ENCODE data around the gene KCNE3. TPM values are rescaled to one million over a fixed set of nuclear protein-coding genes. Genes with fewer than 3 reads are reported as not detected.

The KCNE3 gene
- total RNA-seq, 1 donor from 2014 or later: not detected

DNA sequence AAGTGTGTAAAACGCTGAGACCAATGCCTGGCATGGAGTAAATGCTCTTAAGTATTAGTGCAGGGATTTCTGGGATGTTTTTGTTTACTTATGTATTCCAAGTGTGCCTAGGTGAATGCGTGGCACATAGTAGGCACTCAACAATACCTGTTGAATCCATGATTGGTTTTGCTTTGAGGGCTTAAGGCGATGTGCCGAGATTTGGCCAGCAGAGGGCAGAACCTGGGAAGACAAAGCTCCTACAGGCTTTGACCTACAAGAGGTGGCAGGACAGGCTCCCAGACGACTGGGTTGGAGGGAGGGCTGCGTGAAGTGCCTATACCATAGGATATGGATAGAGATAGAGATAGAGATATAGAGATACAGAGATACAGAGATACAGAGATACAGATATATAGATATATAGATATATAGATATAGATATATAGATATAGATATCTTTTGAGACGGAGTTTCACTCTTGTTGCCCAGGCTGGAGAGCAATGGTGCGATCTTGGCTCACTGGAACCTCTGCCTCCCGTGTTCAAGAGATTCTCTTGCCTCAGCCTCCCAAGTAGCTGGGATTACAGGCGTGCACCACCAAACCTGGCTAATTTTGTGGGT is 13.9 kb downstream of the KCNE3 start:
- H3K9me3 Mint-ChIP-seq: no peaks in the 10 kb centered on the region
- POLR2A ChIA-PET: no interaction called here
- H3K27ac Mint-ChIP-seq: no peak overlapping the region
- no peaks in the 10 kb centered on the region for H3K36me3 Mint-ChIP-seq (ENCODE audit: low read depth)
- peaks cover 9% of the 10 kb centered on the region for H3K27me3 Mint-ChIP-seq
- H3K4me3 Mint-ChIP-seq: no peak overlapping the region
- peaks cover 9% of the 10 kb centered on the region for H3K4me1 Mint-ChIP-seq
- intact Hi-C loops (cut with micrococcal nuclease): loop anchor here (1.0 to 5.0 kb wide), 2 partner anchors 40 to 274 kb away; partner anchors contain the start of gene LIPT2
- TF ChIP-seq, protein P1, sequence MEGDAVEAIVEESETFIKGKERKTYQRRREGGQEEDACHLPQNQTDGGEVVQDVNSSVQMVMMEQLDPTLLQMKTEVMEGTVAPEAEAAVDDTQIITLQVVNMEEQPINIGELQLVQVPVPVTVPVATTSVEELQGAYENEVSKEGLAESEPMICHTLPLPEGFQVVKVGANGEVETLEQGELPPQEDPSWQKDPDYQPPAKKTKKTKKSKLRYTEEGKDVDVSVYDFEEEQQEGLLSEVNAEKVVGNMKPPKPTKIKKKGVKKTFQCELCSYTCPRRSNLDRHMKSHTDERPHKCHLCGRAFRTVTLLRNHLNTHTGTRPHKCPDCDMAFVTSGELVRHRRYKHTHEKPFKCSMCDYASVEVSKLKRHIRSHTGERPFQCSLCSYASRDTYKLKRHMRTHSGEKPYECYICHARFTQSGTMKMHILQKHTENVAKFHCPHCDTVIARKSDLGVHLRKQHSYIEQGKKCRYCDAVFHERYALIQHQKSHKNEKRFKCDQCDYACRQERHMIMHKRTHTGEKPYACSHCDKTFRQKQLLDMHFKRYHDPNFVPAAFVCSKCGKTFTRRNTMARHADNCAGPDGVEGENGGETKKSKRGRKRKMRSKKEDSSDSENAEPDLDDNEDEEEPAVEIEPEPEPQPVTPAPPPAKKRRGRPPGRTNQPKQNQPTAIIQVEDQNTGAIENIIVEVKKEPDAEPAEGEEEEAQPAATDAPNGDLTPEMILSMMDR (IDR thresholded peaks at IDR 0.05): no peak
- ATAC-seq (ENCODE audit: low read depth) (no peak), DNase-seq (peak; percentile 36)
- CTCF ChIA-PET: interaction anchor here (0.6 to 9.6 kb wide), 13 partner anchors 9 to 286 kb away, joined by 3 to 181 read pairs (median 4); partner anchors contain the start of genes LIPT2 and PGM2L1

DNA sequence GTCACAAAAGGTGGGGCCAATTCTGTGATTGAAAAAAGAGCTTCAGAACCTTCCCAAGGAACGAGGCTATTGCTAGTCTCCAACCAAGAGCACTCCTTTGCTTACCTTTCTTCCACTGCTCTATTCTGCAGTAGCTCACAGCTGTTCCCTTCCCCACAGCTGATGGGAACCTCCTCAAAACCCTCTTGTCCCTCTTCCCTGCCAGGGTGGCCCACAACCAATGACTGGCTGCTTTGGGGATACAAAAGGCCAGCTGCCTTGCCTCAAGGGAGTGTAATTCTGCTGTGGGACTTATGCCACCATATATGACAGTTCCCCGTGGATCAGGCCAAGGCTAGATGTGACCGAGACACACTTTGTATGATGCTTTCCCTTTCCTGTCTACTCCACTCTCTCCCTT is 15.0 kb downstream of the KCNE3 start:
- intact Hi-C loops (cut with micrococcal nuclease): loop anchor here (5.0 kb wide), 1 partner anchor 275 kb away; no protein-coding TSS in a partner anchor
- Mint-ChIP-seq H3K9me3 (no peaks in the 10 kb centered on the region), H3K27me3 (peaks cover 9% of the 10 kb centered on the region), H3K4me1 (peaks cover 9% of the 10 kb centered on the region), H3K36me3 (ENCODE audit: low read depth) (no peaks in the 10 kb centered on the region), H3K4me3 (no peak overlapping the region), H3K27ac (no peak overlapping the region)
- POLR2A ChIA-PET: no interaction called here
- ATAC-seq (ENCODE audit: low read depth) (no peak), DNase-seq (no peak)
- TF ChIP-seq, protein P1 (IDR thresholded peaks at IDR 0.05): no peak
- CTCF ChIA-PET: interaction anchor here (1.3 to 9.6 kb wide), 8 partner anchors 11 to 197 kb away, joined by 3 to 181 read pairs (median 8); partner anchors contain the start of gene PGM2L1

DNA sequence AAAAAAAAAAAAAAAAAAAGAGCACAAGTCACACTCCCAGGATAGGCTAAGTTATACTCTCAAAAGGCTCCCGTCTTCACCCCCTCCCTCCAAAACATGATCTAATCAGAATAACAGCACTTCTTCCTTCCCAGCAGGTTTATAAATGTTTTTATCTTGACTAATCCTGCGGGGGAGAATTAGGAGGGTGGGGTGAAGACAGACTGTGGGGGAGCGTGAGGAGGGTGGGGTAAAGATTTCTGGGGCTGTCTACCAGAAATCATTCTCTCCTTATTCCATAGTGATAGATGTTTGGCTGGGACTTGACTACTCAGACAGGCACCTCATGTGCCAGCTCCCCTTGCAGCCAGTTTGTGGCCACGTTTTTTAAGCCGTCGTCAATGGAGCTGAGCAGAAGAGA is 17.0 kb downstream of the KCNE3 start:
- intact Hi-C loops (cut with micrococcal nuclease): loop anchor here (5.0 kb wide), 1 partner anchor 277 kb away; no protein-coding TSS in a partner anchor
- TF ChIP-seq, protein P1 (IDR thresholded peaks at IDR 0.05): no peak
- Mint-ChIP-seq H3K27ac (no peak overlapping the region), H3K27me3 (peaks cover 10% of the 10 kb centered on the region), H3K4me3 (no peak overlapping the region), H3K9me3 (no peaks in the 10 kb centered on the region), H3K4me1 (peaks cover 9% of the 10 kb centered on the region), H3K36me3 (ENCODE audit: low read depth) (no peaks in the 10 kb centered on the region)
- ATAC-seq (ENCODE audit: low read depth) (no peak), DNase-seq (no peak)
- POLR2A ChIA-PET: interaction anchor here (0.7 to 1.6 kb wide), 4 partner anchors 43 to 195 kb away, joined by 3 to 8 read pairs (median 6); partner anchors contain the start of genes LIPT2 and POLD3
- CTCF ChIA-PET: interaction anchor here (0.8 to 9.6 kb wide), 19 partner anchors 7 to 486 kb away, joined by 3 to 181 read pairs (median 4); no protein-coding TSS in a partner anchor

DNA sequence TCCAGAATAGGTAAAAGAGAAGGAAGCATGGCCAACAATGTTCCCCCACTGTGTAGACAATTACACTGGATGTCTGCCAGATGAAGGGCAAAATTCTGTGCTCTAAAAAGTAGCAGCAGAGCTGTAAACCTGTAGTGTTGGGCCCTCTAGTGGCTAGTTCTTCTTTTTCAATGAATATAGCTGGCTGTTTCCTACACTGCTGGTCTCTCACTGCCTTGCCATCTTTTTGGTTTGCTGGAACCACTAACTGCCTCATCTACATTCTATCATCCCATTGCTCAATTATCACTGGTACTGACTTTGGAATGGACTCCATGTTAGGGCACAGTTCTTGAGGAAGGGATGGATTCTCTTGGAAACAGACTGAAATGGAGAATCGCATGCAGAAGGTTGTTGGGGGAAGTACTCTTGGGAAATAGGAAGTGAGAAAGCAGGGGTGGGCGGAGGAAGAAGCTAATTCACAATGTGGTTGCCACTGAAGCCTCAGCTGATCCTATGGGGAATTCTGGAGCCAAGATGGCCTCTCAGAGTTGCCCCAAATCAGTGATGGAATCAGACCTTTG is 17.9 kb downstream of the KCNE3 start:
- ATAC-seq (ENCODE audit: low read depth): peak; percentile 92
- no peaks in the 10 kb centered on the region for H3K36me3 Mint-ChIP-seq (ENCODE audit: low read depth)
- no peak overlapping the region for H3K27ac Mint-ChIP-seq
- intact Hi-C loops (cut with micrococcal nuclease): loop anchor here (1.0 kb wide), 2 partner anchors 61 to 194 kb away; no protein-coding TSS in a partner anchor
- TF ChIP-seq, protein P1 (IDR thresholded peaks at IDR 0.05): no peak
- POLR2A ChIA-PET: interaction anchor here (0.7 to 1.6 kb wide), 4 partner anchors 44 to 194 kb away, joined by 3 to 8 read pairs (median 6); partner anchors contain the start of genes LIPT2 and POLD3
- H3K4me3 Mint-ChIP-seq: peak overlapping the region; percentile 54
- H3K27me3 Mint-ChIP-seq: peaks cover 15% of the 10 kb centered on the region
- H3K9me3 Mint-ChIP-seq: no peaks in the 10 kb centered on the region
- peaks cover 9% of the 10 kb centered on the region for H3K4me1 Mint-ChIP-seq
- peak; percentile 15 for DNase-seq
- CTCF ChIA-PET: interaction anchor here (0.8 to 9.6 kb wide), 25 partner anchors 8 to 485 kb away, joined by 3 to 181 read pairs (median 4); partner anchors contain the start of genes LIPT2, PGM2L1 and POLD3

DNA sequence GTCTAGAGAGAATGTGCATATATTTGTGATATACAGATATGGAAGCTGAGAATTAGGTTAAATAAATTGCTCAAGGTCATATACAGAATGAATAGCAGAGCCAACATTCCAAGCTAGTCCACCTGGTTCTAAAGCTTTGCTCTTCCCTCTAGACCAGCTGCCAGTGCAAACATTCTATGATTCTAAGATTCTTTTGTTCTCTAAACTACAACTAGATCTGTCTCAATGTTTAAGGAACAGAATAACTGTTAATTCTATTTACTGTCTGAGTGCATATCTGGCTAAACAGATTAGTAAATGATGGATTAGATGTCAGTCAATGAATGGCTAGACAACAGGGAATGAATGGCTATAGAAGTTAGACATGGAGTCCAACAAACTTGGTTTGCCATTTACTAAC is 19.6 kb downstream of the KCNE3 start:
- intact Hi-C loops (cut with micrococcal nuclease): no loop called here
- Mint-ChIP-seq H3K4me3 (no peak overlapping the region), H3K27me3 (peaks cover 17% of the 10 kb centered on the region), H3K4me1 (peaks cover 9% of the 10 kb centered on the region), H3K36me3 (ENCODE audit: low read depth) (no peaks in the 10 kb centered on the region), H3K27ac (no peak overlapping the region), H3K9me3 (no peaks in the 10 kb centered on the region)
- POLR2A ChIA-PET: no interaction called here
- no peak for DNase-seq
- CTCF ChIA-PET: interaction anchor here (1.3 to 9.6 kb wide), 6 partner anchors 33 to 193 kb away, joined by 3 to 181 read pairs (median 16); no protein-coding TSS in a partner anchor
- ATAC-seq (ENCODE audit: low read depth): no peak
- TF ChIP-seq, protein P1 (IDR thresholded peaks at IDR 0.05): no peak
